Naive thymus-derived CD4-positive, alpha-beta T cell (primary cell): ENCODE data around the gene FRAS1. TPM values are rescaled to one million over a fixed set of nuclear protein-coding genes. Genes with fewer than 3 reads are reported as not detected.

ENCODE experiments used
- ATAC-seq: fragments of 150-1000 bp; cut with Tn5 transposase; 2 replicates; pipeline ENCODE4 v1.10.0; 2021; ENCODE audit warnings: mild to moderate bottlenecking, moderate library complexity
- CTCF ChIA-PET: fragments of 350-600 bp; sonication (Branson Sonifier 250); formaldehyde crosslinking; loops from one replicate; lab custom pipeline; 2021; ENCODE audit warnings: antibody characterized with exemption; lab: Charles Lee
- POLR2A ChIA-PET: fragments of 350-600 bp; sonication (Branson Sonifier 250); formaldehyde crosslinking; loops from one replicate; lab custom pipeline; 2021; ENCODE audit warnings: antibody characterized with exemption, inconsistent platforms; lab: Charles Lee
- DNase-seq, 9 donors: peaks; one replicate each; pipeline versions ENCODE4 v3.0.0 to v3.0.0-alpha.2; 2020 to 2022; ENCODE audit warnings: mixed read lengths in 1 of 9
- H3K27ac ChIP-seq: one replicate; pipeline ENCODE4 v1.7.0; 2013; ENCODE audit warnings: mild to moderate bottlenecking, low read depth, low read length, moderate library complexity
- H3K27me3 ChIP-seq, 2 donors: one replicate each; pipeline ENCODE4 v1.7.0; 2013; ENCODE audit warnings: low read length in 2 of 2, mild to moderate bottlenecking in 2 of 2, moderate library complexity in 2 of 2; ENCODE audit not compliant: control insufficient read depth in 2 of 2, insufficient read depth in 2 of 2
- H3K36me3 ChIP-seq, 3 experiments: 1 replicate in 2 of 3; 2 replicates in 1 of 3; pipeline ENCODE4 v1.7.0; 2013; ENCODE audit warnings: low read length in 3 of 3, mild to moderate bottlenecking in 3 of 3, moderate library complexity in 1 of 3; ENCODE audit not compliant: insufficient read depth in 3 of 3, control insufficient read depth in 2 of 3
- H3K4me1 ChIP-seq, 2 donors: one replicate each; pipeline ENCODE4 v1.7.0; 2013; ENCODE audit warnings: low read length in 2 of 2, mild to moderate bottlenecking in 2 of 2, moderate library complexity in 1 of 2; ENCODE audit not compliant: control insufficient read depth in 2 of 2, insufficient read depth in 2 of 2
- H3K4me3 ChIP-seq: 2 replicates; pipeline ENCODE4 v1.7.0; 2013; ENCODE audit warnings: mild to moderate bottlenecking, low read length
- H3K9me3 ChIP-seq, 3 experiments: 1 replicate in 2 of 3; 2 replicates in 1 of 3; pipeline ENCODE4 v1.7.0; 2013; ENCODE audit warnings: low read length in 3 of 3; ENCODE audit not compliant: control insufficient read depth in 2 of 3
- H3K27ac Mint-ChIP-seq, 9 donors: one replicate each; pipeline ENCODE4 v1.8.0; 2020 to 2022; ENCODE audit warnings: mixed read lengths in 9 of 9, mild to moderate bottlenecking in 8 of 9, moderate library complexity in 5 of 9, inconsistent platforms in 2 of 9
- H3K27me3 Mint-ChIP-seq, 5 donors: one replicate each; pipeline ENCODE4 v1.8.0; 2021 to 2022; ENCODE audit warnings: mixed read lengths in 5 of 5, mild to moderate bottlenecking in 1 of 5
- H3K36me3 Mint-ChIP-seq, 5 donors: one replicate each; pipeline ENCODE4 v1.8.0; 2020 to 2022; ENCODE audit warnings: mixed read lengths in 5 of 5, mild to moderate bottlenecking in 3 of 5, inconsistent platforms in 1 of 5
- H3K4me1 Mint-ChIP-seq, 7 donors: one replicate each; pipeline ENCODE4 v1.8.0; 2020 to 2022; ENCODE audit warnings: mixed read lengths in 7 of 7, mild to moderate bottlenecking in 3 of 7, inconsistent platforms in 1 of 7
- H3K4me3 Mint-ChIP-seq, 10 donors: one replicate each; pipeline ENCODE4 v1.8.0; 2020 to 2022; ENCODE audit warnings: mild to moderate bottlenecking in 10 of 10, mixed read lengths in 10 of 10, moderate library complexity in 6 of 10, inconsistent platforms in 2 of 10
- H3K9me3 Mint-ChIP-seq, 11 donors: one replicate each; pipeline ENCODE4 v1.8.0; 2020 to 2022; ENCODE audit warnings: mixed read lengths in 11 of 11, mild to moderate bottlenecking in 4 of 11, inconsistent platforms in 1 of 11, moderate library complexity in 1 of 11
- intact Hi-C, 2 donors: fragments of 100-400 bp; cut with micrococcal nuclease; formaldehyde crosslinking; loops; one replicate each; pipeline ENCODE4 v1.15.1; 2023
- polyA plus RNA-seq, 2 donors: library from polyadenylated mRNA; unstranded; fragments of 300-500 nt; fragmentation: Illumina TruSeq; gene quantifications; one replicate each; pipeline ENCODE4 v1.2.3, GENCODE V29; 2021
- total RNA-seq, 6 experiments: library from RNA in 5 of 6; stranded (reverse) in 5 of 6; gene quantifications; 1 replicate in 5 of 6; 2 replicates in 1 of 6; pipeline ENCODE4 v1.2.3 and lab custom pipeline; 2021 to 2026

The FRAS1 gene
- total and polyA plus RNA-seq, 7 experiments from 2014 or later: 0.02 TPM; not detected in 6

DNA sequence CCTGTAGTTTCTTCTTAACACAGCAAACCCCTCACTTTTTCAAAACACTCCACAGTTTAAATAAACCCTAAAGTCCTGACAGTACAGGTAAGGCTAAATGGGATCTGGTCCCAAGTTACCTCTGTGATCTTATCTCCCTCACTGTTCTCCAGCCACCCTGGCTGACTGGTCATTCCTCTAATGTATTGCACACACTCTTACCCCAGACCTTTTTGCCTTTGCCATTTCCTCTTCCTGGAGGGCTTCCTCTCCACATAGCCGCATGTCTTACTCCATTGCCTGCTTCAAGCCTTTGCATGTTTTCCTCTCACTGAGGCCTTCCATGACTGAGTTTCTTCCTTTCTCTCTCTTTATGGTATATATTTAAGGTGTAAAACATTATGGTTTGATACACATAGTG, 474.9 kb downstream of the FRAS1 start:
- intact Hi-C loops: no loop called here
- peaks cover 0 to 17% (median 2%) of the 10 kb centered on the region in 5 donors for H3K27me3 Mint-ChIP-seq

DNA sequence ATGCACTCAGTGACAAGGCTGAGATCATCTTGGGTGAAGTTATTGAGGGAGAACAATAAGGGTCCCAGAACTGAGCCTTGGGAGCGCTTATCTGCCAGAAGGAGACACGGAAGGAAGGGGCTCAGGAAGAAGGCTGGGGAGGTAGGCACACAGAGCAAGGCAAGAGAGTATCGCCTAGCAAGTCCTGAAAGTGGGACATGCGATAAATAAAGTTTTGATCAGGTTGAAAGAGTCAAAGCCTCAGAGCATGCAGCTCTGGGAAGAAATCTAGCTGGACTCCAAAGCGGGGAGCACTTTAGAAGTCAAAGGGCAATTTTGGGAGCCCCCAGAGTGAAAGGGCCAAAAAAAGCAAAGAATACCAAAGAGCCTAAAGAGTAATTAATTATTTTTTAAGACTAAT, 476.7 kb downstream of the FRAS1 start:
- ChIA-PET CTCF (no interaction called here), POLR2A (no interaction called here)
- Mint-ChIP-seq H3K36me3 (peaks cover 0 to 3% (median 0%) of the 10 kb centered on the region in 5 donors), H3K9me3 (peaks cover 0 to 3% (median 0%) of the 10 kb centered on the region in 11 donors), H3K4me3 (no peak overlapping the region), H3K4me1 (no peaks in the 10 kb centered on the region), H3K27ac (no peak overlapping the region), H3K27me3 (peaks cover 0 to 23% (median 6%) of the 10 kb centered on the region in 5 donors)
- Histone ChIP-seq H3K4me3 (no peak overlapping the region), H3K27me3 (no peaks in the 10 kb centered on the region), H3K36me3 (no peaks in the 10 kb centered on the region), H3K27ac (no peak overlapping the region), H3K4me1 (no peaks in the 10 kb centered on the region), H3K9me3 (no peaks in the 10 kb centered on the region)
- DNase-seq: no peak
- ATAC-seq: no peak
- intact Hi-C loops: no loop called here

More for the DNA sequence above, 474.9 kb downstream of the FRAS1 start:
- peaks cover 0 to 3% (median 0%) of the 10 kb centered on the region in 11 donors for H3K9me3 Mint-ChIP-seq
- no peak overlapping the region for H3K27ac ChIP-seq
- no peak overlapping the region for H3K4me3 ChIP-seq
- H3K4me1 Mint-ChIP-seq: no peaks in the 10 kb centered on the region
- ChIA-PET POLR2A (no interaction called here), CTCF (no interaction called here)
- no peak overlapping the region for H3K4me3 Mint-ChIP-seq
- H3K27ac Mint-ChIP-seq: no peak overlapping the region
- no peaks in the 10 kb centered on the region for H3K36me3 Mint-ChIP-seq
- no peaks in the 10 kb centered on the region for H3K27me3 ChIP-seq
- no peak for ATAC-seq
- no peaks in the 10 kb centered on the region for H3K4me1 ChIP-seq
- H3K36me3 ChIP-seq: no peaks in the 10 kb centered on the region
- no peak for DNase-seq
- no peaks in the 10 kb centered on the region for H3K9me3 ChIP-seq

DNA sequence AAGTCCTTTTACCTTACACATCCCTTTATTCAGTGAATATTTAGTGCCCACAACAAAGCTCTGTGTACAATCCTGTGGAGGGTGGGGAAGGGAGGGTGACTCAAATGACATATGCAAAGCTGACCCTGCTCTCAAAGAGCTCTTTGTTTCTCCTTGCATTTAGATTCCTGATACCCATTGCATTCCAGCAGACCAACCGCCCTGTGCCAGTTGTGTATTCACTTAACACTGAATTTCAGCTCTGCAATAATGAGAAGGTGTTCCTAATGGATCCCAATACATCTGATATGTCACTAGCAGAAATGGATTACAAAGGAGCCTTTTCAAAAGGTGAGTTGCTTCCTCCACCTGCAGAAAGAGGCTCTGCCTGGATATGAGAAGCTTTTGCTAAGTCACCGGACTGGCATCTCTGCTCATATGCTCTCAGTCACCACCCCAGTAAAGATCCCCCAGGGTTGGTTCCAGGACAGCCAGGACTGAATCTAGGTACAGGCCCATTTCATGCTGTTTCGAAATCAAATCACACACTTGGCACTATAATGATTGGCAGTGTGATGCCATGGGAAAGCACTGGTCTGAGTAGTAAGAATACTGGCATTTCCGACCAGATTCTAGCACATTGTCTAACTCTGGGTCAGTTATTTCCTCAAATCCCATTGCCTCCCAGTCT, 477.3 kb downstream of the FRAS1 start:
- peaks cover 0 to 23% (median 6%) of the 10 kb centered on the region in 5 donors for H3K27me3 Mint-ChIP-seq

DNA sequence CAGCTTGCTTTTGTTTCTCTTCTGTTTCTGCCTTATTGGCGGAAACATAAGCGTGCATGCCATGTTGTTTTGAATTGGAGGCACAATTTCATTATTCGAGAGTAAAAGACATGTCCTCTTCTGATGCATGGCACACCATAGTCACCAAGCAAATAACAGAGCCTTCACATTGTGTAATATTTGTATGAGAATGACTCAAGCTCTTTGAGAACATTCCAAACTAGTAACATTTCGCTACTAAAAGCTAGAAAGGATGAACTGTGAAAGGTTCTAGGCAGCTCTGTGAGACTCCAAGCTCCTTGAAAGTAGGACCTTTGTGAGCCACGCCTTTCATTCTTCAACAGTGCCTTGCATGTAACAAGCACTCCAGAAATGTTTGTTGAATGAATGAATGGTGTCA, 485.2 kb downstream of the FRAS1 start:
- H3K9me3 ChIP-seq: no peaks in the 10 kb centered on the region
- ATAC-seq: no peak
- H3K27ac ChIP-seq: no peak overlapping the region
- no peaks in the 10 kb centered on the region for H3K36me3 ChIP-seq
- peaks cover 0 to 3% (median 0%) of the 10 kb centered on the region in 7 donors for H3K4me1 Mint-ChIP-seq
- no peak overlapping the region for H3K27ac Mint-ChIP-seq
- peaks cover 0 to 26% (median 11%) of the 10 kb centered on the region in 5 donors for H3K27me3 Mint-ChIP-seq
- ChIA-PET CTCF (no interaction called here), POLR2A (no interaction called here)
- intact Hi-C loops: no loop called here
- no peaks in the 10 kb centered on the region for H3K9me3 Mint-ChIP-seq
- H3K4me3 ChIP-seq: no peak overlapping the region
- H3K36me3 Mint-ChIP-seq: peaks cover 0 to 3% (median 0%) of the 10 kb centered on the region in 5 donors
- no peaks in the 10 kb centered on the region for H3K27me3 ChIP-seq
- no peak for DNase-seq
- no peaks in the 10 kb centered on the region for H3K4me1 ChIP-seq
- no peak overlapping the region for H3K4me3 Mint-ChIP-seq

More for the DNA sequence above, 477.3 kb downstream of the FRAS1 start:
- CTCF ChIA-PET: no interaction called here
- DNase-seq: no peak
- no peak overlapping the region for H3K4me3 Mint-ChIP-seq
- H3K9me3 Mint-ChIP-seq: peaks cover 0 to 3% (median 0%) of the 10 kb centered on the region in 11 donors
- no peaks in the 10 kb centered on the region for H3K4me1 ChIP-seq
- H3K27ac Mint-ChIP-seq: no peak overlapping the region
- H3K4me1 Mint-ChIP-seq: no peaks in the 10 kb centered on the region
- H3K27ac ChIP-seq: no peak overlapping the region
- H3K36me3 ChIP-seq: no peaks in the 10 kb centered on the region
- peaks cover 0 to 3% (median 0%) of the 10 kb centered on the region in 5 donors for H3K36me3 Mint-ChIP-seq
- intact Hi-C loops: no loop called here
- POLR2A ChIA-PET: no interaction called here
- no peaks in the 10 kb centered on the region for H3K9me3 ChIP-seq
- no peak overlapping the region for H3K4me3 ChIP-seq
- no peak for ATAC-seq
- no peaks in the 10 kb centered on the region for H3K27me3 ChIP-seq

DNA sequence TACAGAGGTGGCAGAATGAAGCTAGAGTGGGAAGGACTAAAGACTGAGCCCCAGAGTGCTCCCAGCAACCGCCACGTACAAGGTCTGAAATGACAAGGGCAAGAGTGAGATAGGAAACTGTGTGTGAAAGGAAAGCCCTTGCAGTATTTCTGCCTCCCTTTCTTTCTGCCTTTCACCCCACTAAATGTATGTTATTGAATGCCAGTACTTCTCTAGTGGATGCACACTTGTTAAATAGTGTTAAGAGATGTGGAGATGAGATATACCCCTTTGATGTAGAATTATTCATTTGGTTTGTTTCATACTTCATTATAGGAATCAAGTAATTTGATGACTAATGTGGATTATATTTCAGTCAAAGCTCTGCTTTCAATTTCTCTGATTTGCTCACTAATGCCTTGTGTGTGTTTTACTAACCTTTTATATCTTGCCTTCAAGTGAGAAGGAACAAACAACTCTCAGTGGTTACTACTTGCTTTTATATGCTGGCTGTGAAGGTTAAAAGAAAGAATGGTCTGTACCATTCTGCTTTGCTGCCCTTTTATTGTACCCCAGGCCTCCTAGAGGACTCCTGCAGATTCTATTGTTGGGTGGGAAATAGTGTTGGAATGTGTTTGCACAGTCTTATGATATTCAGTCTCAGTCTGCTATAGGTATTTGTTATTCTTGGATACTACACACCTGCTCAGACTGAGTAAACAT, 486.5 kb downstream of the FRAS1 start:
- no peaks in the 10 kb centered on the region for H3K36me3 Mint-ChIP-seq
- H3K4me1 Mint-ChIP-seq: peaks cover 0 to 3% (median 0%) of the 10 kb centered on the region in 7 donors
- H3K36me3 ChIP-seq: no peaks in the 10 kb centered on the region
- H3K4me1 ChIP-seq: no peaks in the 10 kb centered on the region
- peaks cover 0 to 23% (median 7%) of the 10 kb centered on the region in 5 donors for H3K27me3 Mint-ChIP-seq
- H3K4me3 Mint-ChIP-seq: no peak overlapping the region
- intact Hi-C loops: no loop called here
- no peak overlapping the region for H3K27ac Mint-ChIP-seq
- H3K9me3 Mint-ChIP-seq: no peaks in the 10 kb centered on the region
- H3K4me3 ChIP-seq: no peak overlapping the region
- no peaks in the 10 kb centered on the region for H3K27me3 ChIP-seq
- ChIA-PET POLR2A (no interaction called here), CTCF (no interaction called here)
- ATAC-seq (no peak), DNase-seq (no peak)
- no peaks in the 10 kb centered on the region for H3K9me3 ChIP-seq
- H3K27ac ChIP-seq: no peak overlapping the region

DNA sequence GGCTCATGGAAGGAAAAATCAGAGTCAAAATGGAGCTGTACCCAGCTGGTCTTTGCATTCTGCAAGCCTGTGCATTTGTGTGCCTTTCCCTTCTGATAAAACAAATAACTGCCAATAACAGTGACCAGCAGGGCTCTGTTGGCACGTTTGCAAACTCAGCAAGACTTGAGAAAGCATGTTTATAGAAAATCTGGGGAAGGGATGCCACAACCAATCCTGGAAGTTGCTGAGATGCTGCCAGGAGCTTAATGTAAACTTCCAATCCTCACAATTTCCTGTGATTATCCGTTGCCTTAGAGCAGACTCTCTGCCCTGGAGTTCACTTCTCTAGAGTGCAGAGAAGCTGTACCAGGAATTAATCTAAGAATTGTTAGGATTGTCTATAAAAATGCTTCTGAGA, 487.6 kb downstream of the FRAS1 start:
- Histone ChIP-seq H3K4me1 (no peaks in the 10 kb centered on the region), H3K27me3 (no peaks in the 10 kb centered on the region), H3K9me3 (no peaks in the 10 kb centered on the region), H3K27ac (no peak overlapping the region), H3K4me3 (no peak overlapping the region), H3K36me3 (no peaks in the 10 kb centered on the region)
- H3K9me3 Mint-ChIP-seq: no peaks in the 10 kb centered on the region
- no peak for ATAC-seq
- DNase-seq: no peak
- H3K4me1 Mint-ChIP-seq: peaks cover 0 to 3% (median 0%) of the 10 kb centered on the region in 7 donors
- ChIA-PET CTCF (no interaction called here), POLR2A (no interaction called here)
- H3K4me3 Mint-ChIP-seq: no peak overlapping the region
- intact Hi-C loops: no loop called here
- H3K27me3 Mint-ChIP-seq: peaks cover 0 to 25% (median 3%) of the 10 kb centered on the region in 5 donors
- no peaks in the 10 kb centered on the region for H3K36me3 Mint-ChIP-seq
- no peak overlapping the region for H3K27ac Mint-ChIP-seq
